ENCODE results near the gene BBS9. TPM values are rescaled to one million over a fixed set of nuclear protein-coding genes. Genes with fewer than 3 reads are reported as not detected.
"Not testable (repeated sequence)": the region's sequence is repeated elsewhere in the genome, so short reads cannot be mapped to it uniquely, and the experiment has no call there.

Gene BBS9
- total RNA-seq, 2 donors from 2014 or later = 10.8 to 13.5 TPM

- not testable (repeated sequence) for DNase-seq; ATAC-seq (replicated peaks in 1 of 2); H3K4me3 Mint-ChIP-seq
Observed at GRCh38 chr7:33527613-33528012, 398.2 kb downstream of the BBS9 start.

DNA sequence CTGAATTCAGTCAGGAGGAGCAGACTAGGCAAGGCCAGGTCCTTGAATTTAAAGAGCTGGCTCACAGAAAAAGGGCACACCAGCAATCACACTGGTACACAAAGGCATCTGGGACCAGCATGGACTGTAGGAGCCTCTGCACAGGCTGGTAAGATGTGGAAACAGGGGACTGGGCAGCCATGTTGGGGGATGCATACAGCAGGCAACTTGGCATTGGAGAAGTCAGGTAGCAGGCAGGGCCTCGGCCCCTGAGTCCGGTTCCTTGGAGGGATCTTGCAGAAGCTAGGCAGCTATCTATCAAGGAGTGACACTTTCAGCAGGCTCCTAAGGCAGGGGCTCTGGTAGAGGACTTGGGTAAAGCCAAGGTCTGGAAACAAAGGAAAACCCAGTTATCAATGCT, 399.7 kb downstream of the BBS9 start:
- H3K27ac Mint-ChIP-seq = no peak overlapping the region
- DNase-seq = no peak
- no peak overlapping the region for H3K4me3 Mint-ChIP-seq
- no peaks in the 10 kb centered on the region for H3K4me1 Mint-ChIP-seq (ENCODE audit: low read depth)
- H3K36me3 Mint-ChIP-seq (ENCODE audit: insufficient read depth in 2 of 2) = peaks cover 0 to 3% of the 10 kb centered on the region in 2 donors
- ATAC-seq (replicated peaks in 1 of 2) = no peak
- H3K27me3 Mint-ChIP-seq (ENCODE audit: low read depth) = no peaks in the 10 kb centered on the region
- peaks cover 0 to 3% of the 10 kb centered on the region in 2 donors for H3K9me3 Mint-ChIP-seq

More at GRCh38 chr7:33527613-33528012, 398.2 kb downstream of the BBS9 start:
- not testable (repeated sequence) for H3K27me3 Mint-ChIP-seq (ENCODE audit: low read depth); H3K27ac Mint-ChIP-seq; H3K36me3 Mint-ChIP-seq (ENCODE audit: insufficient read depth in 2 of 2); H3K4me1 Mint-ChIP-seq (ENCODE audit: low read depth); H3K9me3 Mint-ChIP-seq

DNA sequence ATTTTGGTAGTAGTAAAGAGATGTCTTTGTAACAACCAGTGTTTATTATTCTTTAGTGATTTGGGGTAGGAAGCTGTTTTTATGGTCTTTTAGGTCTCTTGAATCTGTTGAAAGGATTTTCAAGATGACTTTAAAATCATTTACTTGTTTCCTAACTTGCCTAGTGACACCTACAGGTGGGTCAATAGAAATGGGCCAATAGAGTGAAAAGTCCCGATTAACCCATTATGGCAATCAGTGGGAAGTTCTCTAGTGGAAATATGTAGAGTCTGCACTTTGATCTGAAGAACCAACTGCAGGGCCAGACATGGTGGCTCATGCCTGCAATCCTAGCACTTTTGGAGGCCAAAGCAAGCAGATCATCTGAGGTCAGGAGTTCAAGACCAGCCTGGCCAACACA, 401.3 kb downstream of the BBS9 start:
- Mint-ChIP-seq H3K4me3 (no peak overlapping the region), H3K4me1 (ENCODE audit: low read depth) (no peaks in the 10 kb centered on the region), H3K27ac (no peak overlapping the region), H3K27me3 (ENCODE audit: low read depth) (no peaks in the 10 kb centered on the region), H3K36me3 (ENCODE audit: insufficient read depth in 2 of 2) (peaks cover 2 to 7% of the 10 kb centered on the region in 2 donors), H3K9me3 (peaks cover 0 to 3% of the 10 kb centered on the region in 2 donors)
- DNase-seq (no peak), ATAC-seq (replicated peaks in 1 of 2) (no peak)

DNA sequence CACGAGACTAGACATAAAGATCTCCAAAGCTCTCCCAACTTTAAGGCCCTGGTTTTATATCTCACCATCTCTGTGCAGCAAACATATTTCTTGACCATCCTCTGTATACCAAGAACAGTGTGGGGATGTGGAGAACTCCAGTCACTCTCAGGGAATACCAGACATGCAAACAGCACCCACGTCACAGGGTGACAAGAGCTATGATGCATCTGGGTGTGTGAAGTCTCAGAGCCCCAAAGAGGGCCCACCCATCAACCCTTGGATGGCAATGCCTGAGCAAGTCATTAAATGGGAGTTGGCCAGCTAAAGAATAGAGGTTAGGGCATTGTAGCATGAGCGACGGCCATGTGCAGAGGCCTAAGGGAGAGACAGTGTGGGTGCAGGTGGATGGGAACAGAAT, 402.5 kb downstream of the BBS9 start:
- peaks cover 2 to 9% of the 10 kb centered on the region in 2 donors for H3K36me3 Mint-ChIP-seq (ENCODE audit: insufficient read depth in 2 of 2)
- no peaks in the 10 kb centered on the region for H3K27me3 Mint-ChIP-seq (ENCODE audit: low read depth)
- no peak for DNase-seq
- H3K9me3 Mint-ChIP-seq = peaks cover 0 to 5% of the 10 kb centered on the region in 2 donors
- H3K4me3 Mint-ChIP-seq = no peak overlapping the region
- no peaks in the 10 kb centered on the region for H3K4me1 Mint-ChIP-seq (ENCODE audit: low read depth)
- no peak for ATAC-seq (replicated peaks in 1 of 2)
- H3K27ac Mint-ChIP-seq = no peak overlapping the region

DNA sequence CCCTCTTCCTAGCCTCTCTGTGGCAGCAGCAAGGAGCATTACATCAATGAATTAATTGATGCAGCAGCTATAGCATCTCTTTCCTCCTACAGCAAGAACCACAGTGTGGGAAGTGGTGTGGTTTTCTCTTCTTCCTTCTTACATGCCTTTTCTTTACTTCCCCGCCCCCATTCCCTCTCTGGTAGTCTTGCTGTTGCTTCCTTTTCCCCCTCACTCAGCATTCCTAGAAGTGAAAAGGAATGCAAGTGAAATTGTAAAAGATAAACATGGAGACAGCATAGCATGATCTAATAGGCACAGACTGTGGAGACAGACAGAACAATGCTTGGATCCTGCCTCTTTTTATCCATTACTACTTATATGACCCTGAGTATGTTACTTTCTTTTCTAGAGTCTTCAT, 405.5 kb downstream of the BBS9 start:
- Mint-ChIP-seq H3K9me3 (peaks cover 0 to 14% of the 10 kb centered on the region in 2 donors), H3K27me3 (ENCODE audit: low read depth) (no peaks in the 10 kb centered on the region), H3K4me3 (no peak overlapping the region), H3K36me3 (ENCODE audit: insufficient read depth in 2 of 2) (peaks cover 7 to 19% of the 10 kb centered on the region in 2 donors), H3K27ac (no peak overlapping the region), H3K4me1 (ENCODE audit: low read depth) (no peaks in the 10 kb centered on the region)
- ATAC-seq (replicated peaks in 1 of 2) (no peak), DNase-seq (no peak)

DNA sequence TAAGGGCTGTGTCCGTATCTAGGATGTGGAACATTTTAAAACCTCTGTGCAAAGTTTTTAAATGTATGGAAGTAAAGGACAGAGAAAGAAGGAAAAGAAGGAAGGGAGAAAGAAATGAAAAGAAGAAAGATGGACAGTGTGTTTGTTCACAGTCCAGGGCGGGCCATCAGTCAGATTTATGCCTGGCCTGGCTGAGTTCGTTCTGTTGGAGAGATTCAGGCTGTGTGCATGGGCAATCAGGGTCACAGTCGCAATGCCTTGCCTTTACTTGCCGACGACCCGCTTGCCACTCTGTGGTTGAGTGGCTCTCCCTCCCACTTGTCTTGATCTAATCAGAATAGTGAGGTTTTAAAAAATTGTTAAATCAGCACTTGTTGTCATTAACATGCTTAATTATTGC, 406.6 kb downstream of the BBS9 start:
- Mint-ChIP-seq H3K9me3 (peaks cover 1 to 16% of the 10 kb centered on the region in 2 donors), H3K27ac (no peak overlapping the region)

DNA sequence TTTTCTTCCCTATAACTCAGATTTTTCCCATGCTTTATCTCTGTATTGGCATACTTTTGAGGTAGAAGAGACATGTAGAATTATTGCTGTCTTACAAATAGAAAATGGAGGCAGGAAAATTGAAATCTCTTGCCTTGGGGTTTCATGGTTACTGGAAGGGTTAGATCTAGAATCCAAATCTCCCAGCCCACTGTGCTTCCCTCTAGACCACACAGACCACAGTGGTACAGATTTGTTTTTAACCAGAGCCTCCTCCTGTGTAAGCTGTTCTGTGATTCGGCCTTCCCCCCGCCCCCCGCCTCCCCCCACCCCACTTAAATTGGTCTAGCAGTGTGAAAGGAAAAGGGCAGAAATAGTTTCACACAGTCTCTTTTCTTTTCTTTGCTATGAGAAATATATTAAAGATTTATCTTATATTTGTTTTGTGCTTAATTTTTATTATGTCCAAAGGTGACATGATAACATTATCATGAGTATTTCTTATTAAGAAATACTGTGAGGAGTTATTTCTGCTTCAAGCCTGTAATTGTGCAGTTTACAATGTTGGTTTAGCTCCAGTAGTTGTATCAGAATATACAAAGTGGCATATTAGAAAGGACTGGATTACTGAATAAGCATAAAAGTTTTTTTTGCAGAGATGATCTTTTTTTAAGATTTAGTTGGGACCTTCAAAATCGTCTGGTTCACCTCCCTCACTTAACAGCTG, 407.2 kb downstream of the BBS9 start:
- peaks cover 4 to 19% of the 10 kb centered on the region in 2 donors for H3K9me3 Mint-ChIP-seq
- DNase-seq (no peak), ATAC-seq (replicated peaks in 1 of 2) (no peak)
- no peak overlapping the region for H3K27ac Mint-ChIP-seq
- H3K36me3 Mint-ChIP-seq (ENCODE audit: insufficient read depth in 2 of 2) = peaks cover 11 to 23% of the 10 kb centered on the region in 2 donors
- no peak overlapping the region for H3K4me3 Mint-ChIP-seq
- H3K27me3 Mint-ChIP-seq (ENCODE audit: low read depth) = no peaks in the 10 kb centered on the region
- no peaks in the 10 kb centered on the region for H3K4me1 Mint-ChIP-seq (ENCODE audit: low read depth)

More for the DNA sequence above, 406.6 kb downstream of the BBS9 start:
- Mint-ChIP-seq H3K27me3 (ENCODE audit: low read depth) (no peaks in the 10 kb centered on the region), H3K36me3 (ENCODE audit: insufficient read depth in 2 of 2) (peaks cover 8 to 20% of the 10 kb centered on the region in 2 donors), H3K4me1 (ENCODE audit: low read depth) (no peaks in the 10 kb centered on the region), H3K4me3 (no peak overlapping the region)
- no peak for DNase-seq
- ATAC-seq (replicated peaks in 1 of 2) = no peak

GRCh38 chr7:33537104-33537477, 407.7 kb downstream of the BBS9 start:
- H3K27me3 Mint-ChIP-seq (ENCODE audit: low read depth) = no peaks in the 10 kb centered on the region
- H3K9me3 Mint-ChIP-seq = peaks cover 4 to 18% of the 10 kb centered on the region in 2 donors
- H3K4me1 Mint-ChIP-seq (ENCODE audit: low read depth) = no peaks in the 10 kb centered on the region
- no peak for DNase-seq
- H3K36me3 Mint-ChIP-seq (ENCODE audit: insufficient read depth in 2 of 2) = peaks cover 11 to 22% of the 10 kb centered on the region in 2 donors
- no peak overlapping the region for H3K4me3 Mint-ChIP-seq
- H3K27ac Mint-ChIP-seq = no peak overlapping the region
- ATAC-seq (replicated peaks in 1 of 2) = no peak

GRCh38 chr7:33539198-33539597, 409.8 kb downstream of the BBS9 start:
- Mint-ChIP-seq H3K9me3 (peaks cover 9 to 17% of the 10 kb centered on the region in 2 donors), H3K36me3 (ENCODE audit: insufficient read depth in 2 of 2) (peaks cover 15 to 24% of the 10 kb centered on the region in 2 donors), H3K4me1 (ENCODE audit: low read depth) (no peaks in the 10 kb centered on the region), H3K27ac (no peak overlapping the region), H3K4me3 (no peak overlapping the region), H3K27me3 (ENCODE audit: low read depth) (no peaks in the 10 kb centered on the region)
- DNase-seq (no peak), ATAC-seq (replicated peaks in 1 of 2) (no peak)

DNA sequence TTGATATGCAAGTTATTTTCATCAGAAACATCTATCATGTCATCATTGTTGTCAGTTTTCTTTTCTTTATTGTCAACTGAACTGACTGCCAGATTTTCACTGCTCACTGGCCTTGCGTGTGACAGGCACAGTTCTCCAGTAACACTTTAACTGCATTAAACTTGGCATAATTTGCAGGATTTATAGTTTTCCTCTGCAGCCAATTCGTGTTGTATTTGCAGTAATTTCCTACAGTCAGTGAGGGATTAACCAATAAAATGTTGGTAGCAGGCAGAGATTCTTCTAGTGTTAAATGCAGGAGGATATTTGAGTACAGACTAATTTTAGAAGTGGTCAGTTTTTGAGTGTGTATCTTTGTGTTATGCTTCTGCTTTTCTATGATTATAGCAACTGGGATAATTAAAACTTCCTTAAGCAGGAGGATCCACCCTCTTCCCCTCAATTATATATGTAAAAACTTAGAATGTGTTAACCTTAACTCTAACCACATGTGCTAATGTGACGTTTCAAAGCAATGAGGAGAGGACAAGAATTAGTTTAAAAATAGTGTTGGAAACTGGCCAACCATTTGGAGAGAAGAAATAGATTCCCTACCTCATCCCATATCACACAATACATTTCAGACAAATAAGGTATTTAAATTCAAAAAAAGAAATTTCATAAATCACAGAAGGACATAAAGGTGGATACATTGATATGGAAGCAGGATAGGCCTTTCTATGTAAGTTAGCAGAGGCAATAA, 410.5 kb downstream of the BBS9 start:
- no peak for DNase-seq
- Mint-ChIP-seq H3K4me1 (ENCODE audit: low read depth) (no peaks in the 10 kb centered on the region), H3K27me3 (ENCODE audit: low read depth) (no peaks in the 10 kb centered on the region), H3K9me3 (peaks cover 10 to 17% of the 10 kb centered on the region in 2 donors), H3K36me3 (ENCODE audit: insufficient read depth in 2 of 2) (peaks cover 15 to 23% of the 10 kb centered on the region in 2 donors), H3K4me3 (no peak overlapping the region), H3K27ac (no peak overlapping the region)
- no peak for ATAC-seq (replicated peaks in 1 of 2)

DNA sequence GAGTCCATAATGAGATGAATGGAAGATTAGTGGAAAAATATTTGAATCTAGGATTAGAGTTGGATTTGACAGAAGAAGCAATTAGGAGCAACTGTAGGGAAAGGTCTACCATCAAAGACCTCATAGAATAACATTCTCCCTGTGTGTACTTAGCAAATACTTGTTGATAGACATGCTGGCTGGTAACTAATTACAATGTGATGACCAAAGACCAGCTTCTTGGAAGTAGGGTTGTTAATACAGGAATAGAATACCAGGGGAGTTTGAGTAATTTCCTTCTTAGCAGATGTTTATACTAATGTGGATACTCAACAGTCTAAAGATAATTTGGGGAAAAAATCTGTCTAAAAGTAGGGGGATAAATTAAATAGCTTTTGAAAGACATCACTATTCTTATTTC, 418.5 kb downstream of the BBS9 start:
- Mint-ChIP-seq H3K27me3 (ENCODE audit: low read depth) (no peaks in the 10 kb centered on the region), H3K27ac (no peak overlapping the region), H3K36me3 (ENCODE audit: insufficient read depth in 2 of 2) (peaks cover 2 to 4% of the 10 kb centered on the region in 2 donors), H3K9me3 (peaks cover 2 to 8% of the 10 kb centered on the region in 2 donors), H3K4me1 (ENCODE audit: low read depth) (no peaks in the 10 kb centered on the region), H3K4me3 (no peak overlapping the region)
- ATAC-seq (replicated peaks in 1 of 2) (no peak), DNase-seq (no peak)

DNA sequence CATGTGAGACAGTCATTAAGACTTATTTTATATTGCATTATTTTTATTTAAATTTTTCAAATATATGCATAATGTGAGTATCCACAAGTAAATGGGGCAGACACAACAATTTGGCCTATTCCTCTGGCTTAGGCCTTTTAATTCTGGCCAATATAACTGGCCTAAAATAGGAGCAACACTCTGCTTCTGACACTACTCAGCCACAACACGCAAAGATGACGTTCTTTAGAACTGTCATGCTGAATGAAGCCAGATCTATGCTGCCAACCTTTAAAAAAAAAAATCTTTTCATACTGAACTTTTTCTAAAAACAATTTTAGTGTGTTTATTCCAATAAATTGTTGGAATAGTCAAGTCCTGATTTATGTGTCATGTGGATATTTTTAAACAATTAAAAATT, 421.0 kb downstream of the BBS9 start:
- no peak overlapping the region for H3K27ac Mint-ChIP-seq
- peaks cover 0 to 5% of the 10 kb centered on the region in 2 donors for H3K9me3 Mint-ChIP-seq
- no peak overlapping the region for H3K4me3 Mint-ChIP-seq
- DNase-seq = no peak
- no peak for ATAC-seq (replicated peaks in 1 of 2)
- H3K36me3 Mint-ChIP-seq (ENCODE audit: insufficient read depth in 2 of 2) = no peaks in the 10 kb centered on the region
- H3K27me3 Mint-ChIP-seq (ENCODE audit: low read depth) = no peaks in the 10 kb centered on the region
- no peaks in the 10 kb centered on the region for H3K4me1 Mint-ChIP-seq (ENCODE audit: low read depth)

DNA sequence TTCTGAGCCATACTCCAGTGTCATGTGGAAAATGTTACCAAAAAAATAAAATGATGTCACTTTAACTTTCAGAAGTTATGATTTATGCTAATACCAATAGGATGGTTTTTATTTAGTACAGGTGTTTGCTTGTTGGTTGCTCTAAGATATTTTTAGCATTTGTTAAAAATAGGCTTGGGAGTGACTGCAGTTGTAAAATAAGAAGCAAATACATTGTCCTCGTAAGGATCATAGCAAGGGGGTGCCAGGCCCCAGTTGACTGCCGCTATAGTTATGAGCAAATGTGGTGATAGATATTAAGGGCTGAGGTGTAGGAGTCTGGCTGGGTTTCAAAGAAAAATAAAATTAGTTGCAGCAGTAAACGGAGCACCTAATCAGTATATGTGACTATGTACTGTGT, 421.6 kb downstream of the BBS9 start:
- no peaks in the 10 kb centered on the region for H3K4me1 Mint-ChIP-seq (ENCODE audit: low read depth)
- no peak overlapping the region for H3K4me3 Mint-ChIP-seq
- no peaks in the 10 kb centered on the region for H3K27me3 Mint-ChIP-seq (ENCODE audit: low read depth)
- H3K36me3 Mint-ChIP-seq (ENCODE audit: insufficient read depth in 2 of 2) = no peaks in the 10 kb centered on the region
- no peak overlapping the region for H3K27ac Mint-ChIP-seq
- DNase-seq = no peak
- ATAC-seq (replicated peaks in 1 of 2) = no peak
- peaks cover 0 to 5% of the 10 kb centered on the region in 2 donors for H3K9me3 Mint-ChIP-seq

All from activated T-cell treated with anti-CD3 and anti-CD28 coated beads, Interleukin-2, amount 50 U/mL, for 72 hours (primary cell).